Measurements from ENCODE around the gene TPST2.

GRCh38 chr22:26610996-26611395 lies 21.1 kb upstream of the TPST2 start:
- no peak for TF ChIP-seq POLR2A (IDR thresholded peaks at IDR 0.05; ENCODE audit: low read depth, low read length)
- no peak for TF ChIP-seq TAF1 (IDR thresholded peaks at IDR 0.05; ENCODE audit: low read depth, low read length)
- TF ChIP-seq POLR2AphosphoS5 (IDR thresholded peaks at IDR 0.05; ENCODE audit: low read depth, low read length), result no peak
- no peak for TF ChIP-seq SPI1 (IDR thresholded peaks at IDR 0.05; ENCODE audit: low read depth, low read length)
